ENCODE results near the gene C11orf65.

The C11orf65 gene

DNA sequence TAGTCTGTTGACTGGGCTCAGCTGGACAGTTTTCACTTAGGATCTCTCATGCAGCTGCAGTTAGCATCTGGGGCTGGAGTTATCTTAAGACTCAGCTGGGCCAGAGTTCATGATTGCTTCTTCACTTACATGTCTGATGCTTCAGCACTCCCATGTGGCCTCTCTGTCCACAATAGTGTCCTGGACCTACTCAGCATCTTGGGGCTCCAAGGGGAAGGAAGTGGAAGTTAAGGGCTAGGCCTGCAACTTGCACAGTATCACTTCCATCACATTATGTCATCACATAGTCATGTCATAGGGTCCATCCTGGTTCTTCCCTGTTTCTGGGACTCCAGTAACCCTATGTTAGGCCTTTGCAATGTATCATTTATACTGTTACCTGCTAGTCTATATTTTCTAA, 115.9 kb downstream of the C11orf65 start:
- Histone ChIP-seq H3K4me3 (replicated peaks; ENCODE audit: insufficient read depth, low read length) (no peak overlapping the region), H3K27me3 (ENCODE audit: insufficient read depth, poor library complexity, severe bottlenecking) (no peaks in the 10 kb centered on the region), H3K27ac (replicated peaks) (no peak overlapping the region)
- DNase-seq (ENCODE audit: low read depth in 1 of 2, low spot score in 1 of 2): no peak
- TF ChIP-seq GABPA (IDR thresholded peaks at IDR 0.05; ENCODE audit: low read depth): no peak
- TF ChIP-seq, protein P1, sequence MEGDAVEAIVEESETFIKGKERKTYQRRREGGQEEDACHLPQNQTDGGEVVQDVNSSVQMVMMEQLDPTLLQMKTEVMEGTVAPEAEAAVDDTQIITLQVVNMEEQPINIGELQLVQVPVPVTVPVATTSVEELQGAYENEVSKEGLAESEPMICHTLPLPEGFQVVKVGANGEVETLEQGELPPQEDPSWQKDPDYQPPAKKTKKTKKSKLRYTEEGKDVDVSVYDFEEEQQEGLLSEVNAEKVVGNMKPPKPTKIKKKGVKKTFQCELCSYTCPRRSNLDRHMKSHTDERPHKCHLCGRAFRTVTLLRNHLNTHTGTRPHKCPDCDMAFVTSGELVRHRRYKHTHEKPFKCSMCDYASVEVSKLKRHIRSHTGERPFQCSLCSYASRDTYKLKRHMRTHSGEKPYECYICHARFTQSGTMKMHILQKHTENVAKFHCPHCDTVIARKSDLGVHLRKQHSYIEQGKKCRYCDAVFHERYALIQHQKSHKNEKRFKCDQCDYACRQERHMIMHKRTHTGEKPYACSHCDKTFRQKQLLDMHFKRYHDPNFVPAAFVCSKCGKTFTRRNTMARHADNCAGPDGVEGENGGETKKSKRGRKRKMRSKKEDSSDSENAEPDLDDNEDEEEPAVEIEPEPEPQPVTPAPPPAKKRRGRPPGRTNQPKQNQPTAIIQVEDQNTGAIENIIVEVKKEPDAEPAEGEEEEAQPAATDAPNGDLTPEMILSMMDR (IDR thresholded peaks at IDR 0.05; ENCODE audit: insufficient read depth, low read length): no peak
- no peak for TF ChIP-seq REST (IDR thresholded peaks at IDR 0.05; ENCODE audit: insufficient replicate concordance, low read depth)
- no peak for TF ChIP-seq SPI1 (IDR thresholded peaks at IDR 0.05; ENCODE audit: borderline replicate concordance, low read depth)
- TF ChIP-seq POLR2AphosphoS5 (IDR thresholded peaks at IDR 0.05; ENCODE audit: low read depth): no peak

DNA sequence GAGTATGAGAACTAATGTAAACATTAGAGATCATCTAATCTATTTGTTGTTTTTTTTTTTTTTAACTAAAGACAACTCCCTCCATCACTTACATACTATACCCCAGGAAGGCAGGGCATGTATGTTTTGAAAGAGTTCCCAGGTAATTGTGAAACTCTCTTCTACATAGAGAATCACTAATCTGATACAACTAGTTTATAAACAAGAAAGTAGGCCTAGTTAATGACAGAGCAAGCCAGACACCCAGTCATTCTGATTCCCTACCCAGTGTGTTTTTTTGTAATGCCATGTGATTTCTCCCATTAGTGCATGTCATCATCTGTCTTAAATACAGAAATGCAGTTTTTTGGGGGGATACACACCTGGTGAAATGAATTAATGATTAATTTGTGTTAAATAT, 120.9 kb downstream of the C11orf65 start:
- TF ChIP-seq REST (IDR thresholded peaks at IDR 0.05; ENCODE audit: insufficient replicate concordance, low read depth) (no peak), POLR2AphosphoS5 (IDR thresholded peaks at IDR 0.05; ENCODE audit: low read depth) (no peak), GABPA (IDR thresholded peaks at IDR 0.05; ENCODE audit: low read depth) (no peak), SPI1 (IDR thresholded peaks at IDR 0.05; ENCODE audit: borderline replicate concordance, low read depth) (no peak)
- TF ChIP-seq, protein P1 (IDR thresholded peaks at IDR 0.05; ENCODE audit: insufficient read depth, low read length): no peak
- H3K27me3 ChIP-seq (ENCODE audit: insufficient read depth, poor library complexity, severe bottlenecking): no peaks in the 10 kb centered on the region
- no peak for DNase-seq (ENCODE audit: low read depth in 1 of 2, low spot score in 1 of 2)
- no peak overlapping the region for H3K27ac ChIP-seq (replicated peaks)
- H3K4me3 ChIP-seq (replicated peaks; ENCODE audit: insufficient read depth, low read length): no peak overlapping the region

DNA sequence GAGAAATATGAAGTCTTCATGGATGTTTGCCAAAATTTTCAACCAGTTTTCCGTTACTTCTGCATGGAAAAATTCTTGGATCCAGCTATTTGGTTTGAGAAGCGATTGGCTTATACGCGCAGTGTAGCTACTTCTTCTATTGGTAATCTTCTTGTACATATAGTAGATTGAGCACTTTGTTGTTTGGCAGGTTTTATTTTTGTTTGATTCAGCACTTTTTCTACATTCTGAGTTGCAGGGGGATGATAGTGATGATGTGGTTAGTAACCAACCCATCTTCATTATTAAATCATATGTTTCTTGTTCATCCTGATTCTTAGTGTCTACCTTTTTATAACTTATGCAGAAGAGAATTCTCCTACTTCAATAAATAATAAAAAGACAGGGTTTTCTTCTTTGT, 121.6 kb downstream of the C11orf65 start:
- Histone ChIP-seq H3K4me3 (replicated peaks; ENCODE audit: insufficient read depth, low read length) (no peak overlapping the region), H3K27me3 (ENCODE audit: insufficient read depth, poor library complexity, severe bottlenecking) (no peaks in the 10 kb centered on the region), H3K27ac (replicated peaks) (no peak overlapping the region)
- no peak for DNase-seq (ENCODE audit: low read depth in 1 of 2, low spot score in 1 of 2)
- TF ChIP-seq, protein P1 (IDR thresholded peaks at IDR 0.05; ENCODE audit: insufficient read depth, low read length): no peak
- TF ChIP-seq GABPA (IDR thresholded peaks at IDR 0.05; ENCODE audit: low read depth) (no peak), POLR2AphosphoS5 (IDR thresholded peaks at IDR 0.05; ENCODE audit: low read depth) (no peak), REST (IDR thresholded peaks at IDR 0.05; ENCODE audit: insufficient replicate concordance, low read depth) (no peak), SPI1 (IDR thresholded peaks at IDR 0.05; ENCODE audit: borderline replicate concordance, low read depth) (no peak)

Data from HL-60 (cell line).